DMS53 treated with DMSO at 0.1 percent for 48 hours (cell line): ENCODE results near the gene NUP62.

ENCODE experiments used
- DNase-seq: peaks from one replicate; lab custom pipeline; 2025; ENCODE audit not compliant: unreplicated experiment; lab: John Stamatoyannopoulos, UW

The NUP62 gene

DNA sequence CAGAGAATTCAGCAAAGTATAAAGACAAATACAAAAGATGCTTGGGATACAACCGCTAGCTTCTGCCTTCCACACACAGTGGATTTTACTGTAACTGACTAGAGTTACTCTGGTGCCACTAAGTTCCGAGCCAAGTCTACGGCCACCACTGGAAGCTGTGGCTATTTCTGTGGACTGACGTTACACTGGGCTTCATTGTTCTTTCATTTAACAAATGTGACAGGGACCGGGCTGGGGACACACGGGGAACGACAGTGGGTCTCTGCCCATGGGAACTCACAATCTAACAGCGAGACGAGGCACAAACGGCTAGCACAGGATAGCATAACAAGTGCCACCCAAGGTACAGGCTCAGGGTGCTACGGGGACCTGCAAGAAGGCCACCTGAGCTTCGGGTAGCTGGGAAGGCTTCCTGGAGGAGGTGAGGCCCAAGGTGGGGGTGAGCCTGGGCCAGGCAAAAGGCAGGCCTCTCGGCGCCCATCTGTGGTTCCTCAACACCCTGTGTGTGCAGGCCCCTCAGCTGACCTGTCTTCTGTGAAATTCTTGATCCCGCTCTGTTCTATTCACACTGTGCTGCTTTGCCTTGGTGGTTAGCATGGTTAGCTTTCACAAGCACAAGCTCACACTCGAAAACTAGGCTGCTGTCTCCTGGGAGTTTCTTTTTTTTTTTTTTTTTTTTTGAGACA is 22.3 kb downstream of the NUP62 start:
- DNase-seq, result no peak

GRCh38 chr19:49904136-49904535 is 25.2 kb downstream of the NUP62 start:
- no peak for DNase-seq

DNA sequence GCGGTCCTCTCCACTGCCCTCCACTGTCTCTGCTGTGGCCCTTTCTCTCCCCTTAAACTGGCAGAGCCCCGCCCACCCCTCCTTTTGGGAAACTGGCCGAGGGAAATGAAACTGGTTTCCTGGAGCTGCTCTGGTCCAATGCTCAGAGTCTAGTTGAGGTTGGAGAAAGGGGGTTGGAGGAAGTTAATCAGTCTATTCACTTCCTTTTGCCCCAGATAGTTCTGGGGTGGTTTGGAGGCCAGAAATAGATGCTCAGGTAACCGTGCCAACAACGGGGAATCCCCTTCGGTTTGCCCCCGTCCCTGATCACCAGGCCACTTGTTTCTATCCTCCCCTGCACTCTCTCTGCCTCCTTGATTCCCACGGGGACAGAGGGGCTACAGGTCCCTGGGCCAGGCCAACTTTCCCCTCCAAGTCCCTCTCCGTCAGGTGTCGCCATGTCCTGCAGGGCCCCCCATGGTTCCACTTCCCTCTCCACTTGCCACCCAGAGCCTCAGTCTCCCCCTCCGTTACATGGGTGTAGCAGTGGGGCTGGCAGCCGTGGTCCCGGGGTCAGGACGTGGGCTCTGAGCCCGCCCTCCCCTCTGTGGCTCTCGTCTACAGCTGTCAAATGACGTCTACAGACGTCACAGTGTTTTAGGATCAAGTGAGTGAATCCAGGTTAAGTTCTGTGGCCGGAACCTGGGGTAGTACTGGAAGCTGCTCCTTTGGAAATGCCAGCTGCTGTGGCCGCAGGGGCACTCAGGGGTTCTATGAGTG is 32.3 kb downstream of the NUP62 start, which contains the start of gene IL4I1:
Gene IL4I1, minus strand, starts transcription at position 25 of the 759 bp plus-strand sequence. CDS start 727 bp downstream, outside the sequence.
- no peak for DNase-seq

- no peak for DNase-seq
Observed at GRCh38 chr19:49895566-49896297, 33.6 kb downstream of the NUP62 start.

- DNase-seq, result no peak
Observed at GRCh38 chr19:49894879-49895565, 34.3 kb downstream of the NUP62 start.

DNA sequence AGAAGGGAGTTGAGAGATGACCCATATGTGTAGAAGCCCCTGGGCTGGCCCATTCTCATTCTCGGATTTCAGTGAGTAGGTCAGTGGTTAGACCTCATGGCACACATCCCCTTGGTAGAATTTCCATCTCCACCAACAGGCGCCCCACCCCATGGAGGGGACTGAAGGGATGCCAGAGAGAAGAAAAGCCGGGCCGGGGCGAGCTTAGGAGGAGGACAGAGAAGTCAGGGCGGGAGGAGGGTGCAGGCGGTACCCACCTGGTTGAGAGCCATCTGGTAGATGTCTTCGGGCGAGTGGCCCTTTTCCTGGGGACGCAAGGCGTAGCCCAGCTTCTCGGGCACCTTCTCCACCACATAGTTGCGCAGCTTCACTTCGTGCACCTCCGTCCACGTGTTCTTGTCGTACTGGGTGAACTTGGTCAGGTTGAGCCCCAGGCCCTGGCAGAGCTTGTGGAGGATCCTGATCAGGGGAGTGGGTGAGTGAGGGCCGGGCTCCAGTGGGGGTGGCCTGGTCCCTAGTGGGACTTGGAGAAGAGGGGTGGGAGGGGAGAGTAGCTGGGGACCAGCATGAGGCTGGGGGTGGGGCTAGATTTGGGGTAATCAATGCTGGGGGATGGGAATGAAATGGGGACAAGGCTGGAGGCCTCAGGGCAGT is 35.2 kb downstream of the NUP62 start:
- DNase-seq, result no peak

DNA sequence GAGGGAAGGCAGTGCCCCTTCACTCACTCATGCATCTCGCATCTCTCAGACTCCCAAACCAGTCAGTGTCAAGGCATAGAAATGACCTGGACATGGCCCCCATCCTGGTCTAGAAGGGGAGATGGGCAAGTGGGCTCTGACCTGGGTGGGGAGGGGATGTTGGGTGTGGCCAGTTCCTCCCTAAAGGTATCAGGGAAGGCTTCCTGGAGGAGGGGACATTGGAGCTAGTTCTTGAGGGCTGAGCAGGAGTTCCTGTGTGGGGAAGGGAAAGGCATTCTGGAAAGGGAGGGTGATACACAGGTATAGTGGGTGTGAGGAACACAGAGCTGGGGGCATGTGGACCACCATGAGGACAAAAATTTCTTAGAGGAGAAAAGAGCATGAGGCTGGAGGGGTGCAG is 36.6 kb downstream of the NUP62 start:
- DNase-seq, result no peak

- no peak for DNase-seq
Observed at GRCh38 chr19:49891393-49891792, 37.9 kb downstream of the NUP62 start.

DNA sequence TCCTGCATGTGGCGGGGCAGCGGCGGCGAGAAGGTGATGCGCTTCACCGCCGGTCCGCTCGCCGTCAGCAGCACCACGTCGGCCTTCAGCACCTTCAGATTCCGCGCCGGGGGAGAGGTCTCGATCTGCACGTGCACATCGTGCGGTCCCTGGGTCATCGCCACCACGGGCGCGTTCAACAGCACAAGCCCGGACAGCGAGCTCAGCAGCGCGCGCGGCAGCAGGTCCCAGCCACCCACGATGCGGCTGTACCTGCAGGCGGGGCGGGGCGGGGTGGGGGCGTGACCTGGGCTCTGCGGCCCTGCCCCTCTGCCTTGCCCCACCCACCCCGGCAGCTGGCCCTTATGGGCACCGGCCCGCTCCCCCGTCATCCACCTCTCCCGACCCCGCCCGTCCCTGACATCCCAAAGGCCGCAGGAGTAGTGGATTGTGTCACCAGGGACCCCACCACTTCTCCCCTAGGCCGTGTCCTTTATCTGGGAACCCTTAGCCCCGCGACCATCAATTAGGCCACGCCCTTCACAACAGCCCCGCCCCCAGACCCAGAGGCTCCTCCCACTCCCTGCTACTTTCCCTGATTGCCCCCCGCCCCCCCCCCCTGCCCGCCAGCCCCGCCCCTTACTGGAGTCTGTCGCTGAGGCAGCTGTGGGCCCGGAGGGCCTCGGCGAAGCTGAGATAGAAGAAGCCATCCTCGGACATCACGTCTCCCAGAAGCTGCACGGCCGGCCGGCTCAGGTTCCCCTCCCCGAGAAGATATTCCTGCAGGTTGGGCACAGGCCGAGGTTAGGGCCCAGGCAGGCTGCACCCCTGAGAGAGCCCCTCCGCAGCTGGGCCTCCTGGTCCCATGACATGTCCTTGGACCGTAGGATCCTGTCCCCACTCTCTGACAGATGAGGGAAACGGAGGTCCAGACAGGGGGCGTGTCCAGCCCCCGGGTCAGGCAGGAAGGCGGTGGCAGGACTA is 38.7 kb downstream of the NUP62 start:
- DNase-seq, result peak; percentile 55

DNA sequence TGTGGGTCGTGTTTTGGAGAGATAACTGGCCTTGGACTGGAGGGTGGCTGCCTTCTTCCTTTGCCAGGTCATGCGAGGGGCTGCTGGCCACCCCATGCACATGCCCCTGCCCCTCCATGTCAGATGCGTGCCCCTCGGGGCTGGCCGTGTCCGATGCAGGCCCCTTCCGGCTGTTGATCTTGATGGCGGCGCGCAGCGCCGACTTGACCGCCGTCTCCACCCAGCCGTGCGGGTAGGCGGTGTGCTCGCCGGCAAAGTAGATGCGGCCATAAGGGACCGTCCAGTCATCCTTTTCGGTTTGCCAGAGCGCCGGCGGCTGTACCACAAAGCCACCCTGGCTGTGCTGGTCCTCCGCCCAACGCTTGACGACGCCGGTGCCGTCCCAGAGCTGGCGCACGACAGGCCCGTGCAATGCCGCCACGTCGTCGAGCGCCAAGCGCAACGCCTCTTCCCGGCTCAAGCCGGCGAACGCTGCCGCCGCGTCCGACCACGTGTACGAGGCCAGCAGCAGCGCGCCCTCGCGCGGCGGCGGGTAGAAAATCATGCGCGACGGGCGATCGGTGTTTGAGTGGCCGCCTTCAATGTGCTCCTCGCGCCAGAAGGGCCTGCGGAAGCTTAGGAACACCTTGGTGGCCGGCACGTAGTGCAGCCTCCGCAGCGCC is 39.5 kb downstream of the NUP62 start:
- peak; percentile 72 for DNase-seq

DNA sequence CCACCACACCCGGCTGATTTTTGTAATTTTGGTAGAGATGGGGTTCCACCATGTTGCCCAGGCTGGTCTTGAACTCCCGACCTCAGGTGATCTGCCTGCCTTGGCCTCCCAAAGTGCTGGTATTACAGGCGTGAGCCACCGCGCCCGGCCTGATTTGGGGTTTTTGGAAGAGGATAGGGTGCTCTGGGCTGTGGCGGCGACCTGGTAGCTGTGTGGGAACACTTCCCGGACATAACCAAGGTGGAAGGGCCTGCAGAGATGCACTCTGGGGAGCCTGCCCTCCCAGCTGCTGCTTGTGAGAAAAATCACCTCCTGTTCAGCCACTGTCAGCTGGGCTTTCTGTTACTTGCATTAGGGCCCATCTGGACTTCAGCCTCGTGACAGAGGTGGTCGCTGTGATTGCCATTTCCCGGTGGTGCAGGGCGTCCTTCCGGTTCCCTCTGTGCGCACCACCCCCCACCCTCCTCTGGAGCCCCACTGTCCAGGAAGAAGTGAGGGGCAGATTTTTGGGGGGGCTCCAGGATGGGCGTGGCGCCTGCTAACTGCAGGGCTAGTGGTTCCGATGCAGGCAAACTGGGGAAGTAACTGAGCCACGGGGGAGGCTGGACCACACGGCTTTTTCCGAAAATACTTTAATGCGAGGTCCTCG is 40.1 kb downstream of the NUP62 start:
- DNase-seq, result no peak

DNA sequence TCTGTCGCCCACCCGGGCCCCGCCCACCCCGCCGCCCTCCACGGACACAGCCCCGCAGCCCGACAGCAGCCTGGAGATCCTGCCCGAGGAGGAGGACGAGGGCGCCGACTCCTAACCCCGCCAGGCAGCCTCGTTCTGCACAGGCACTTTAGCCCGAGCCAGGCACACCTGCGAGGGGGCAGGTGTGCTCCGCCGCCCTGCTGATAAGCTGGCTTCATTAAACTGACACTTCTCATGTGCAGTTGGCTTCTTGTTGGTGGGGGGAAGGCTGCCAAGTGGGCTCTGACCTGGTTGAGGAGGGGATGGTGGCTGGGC is 40.8 kb downstream of the NUP62 start:
- peak; percentile 12 for DNase-seq

GRCh38 chr19:49887665-49888509 is 41.4 kb downstream of the NUP62 start:
- DNase-seq, result peak; percentile 55

- peak; percentile 55 for DNase-seq
Observed at GRCh38 chr19:49887037-49887664, 42.2 kb downstream of the NUP62 start.

- DNase-seq, result no peak
Observed at GRCh38 chr19:49884760-49885159, 44.5 kb downstream of the NUP62 start.

DNA sequence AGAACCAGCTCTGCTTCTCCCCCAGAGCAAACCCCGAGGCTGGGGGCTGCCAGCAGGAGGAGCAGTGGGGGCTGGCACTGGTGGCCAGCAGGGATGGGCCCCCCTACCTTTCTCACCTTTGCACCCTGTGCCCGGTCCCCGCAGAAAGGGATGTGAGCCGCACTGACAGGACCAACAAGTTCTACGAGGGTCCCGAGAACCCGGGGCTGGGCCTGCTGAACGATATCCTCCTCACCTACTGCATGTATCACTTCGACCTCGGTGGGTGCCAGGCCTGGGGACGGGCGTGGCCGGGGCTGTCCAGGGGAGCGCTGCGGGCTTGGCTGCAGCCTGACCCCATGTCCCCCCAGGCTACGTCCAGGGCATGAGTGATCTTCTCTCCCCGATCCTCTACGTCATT is 45.2 kb downstream of the NUP62 start:
- DNase-seq, result no peak

DNA sequence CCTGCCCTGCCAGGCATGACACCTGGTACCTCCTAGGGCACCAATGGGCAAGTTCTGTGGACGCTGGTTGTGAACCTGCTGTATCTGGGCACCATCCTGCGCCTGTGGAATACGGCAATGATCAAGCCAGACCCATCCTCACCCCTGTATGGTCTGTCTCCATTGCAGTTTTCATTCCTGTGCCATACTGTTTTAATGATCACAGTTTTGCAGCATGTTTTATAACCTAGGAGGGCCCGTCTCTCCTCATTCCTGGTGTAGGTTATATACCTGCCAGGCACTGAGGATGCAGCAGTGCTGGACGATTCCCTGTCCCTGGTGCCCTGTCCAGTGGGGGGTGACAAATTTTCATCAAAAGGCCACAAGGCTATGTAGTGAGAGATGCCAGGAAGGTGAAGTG is 46.2 kb downstream of the NUP62 start:
- no peak for DNase-seq
